Pons (tissue), 1 donor: ENCODE measurements around the gene PDE4D.
A peak's percentile ranks its signal among the peaks of the same experiment; 100 is the strongest.
"Not testable (repeated sequence)": the region's sequence is repeated elsewhere in the genome, so short reads cannot be mapped to it uniquely, and the experiment has no call there.

Source experiments
- DNase-seq: peaks from one replicate; pipeline ENCODE4 v3.0.0-alpha.2; 2016; ENCODE audit warnings: low spot score

Gene PDE4D

DNA sequence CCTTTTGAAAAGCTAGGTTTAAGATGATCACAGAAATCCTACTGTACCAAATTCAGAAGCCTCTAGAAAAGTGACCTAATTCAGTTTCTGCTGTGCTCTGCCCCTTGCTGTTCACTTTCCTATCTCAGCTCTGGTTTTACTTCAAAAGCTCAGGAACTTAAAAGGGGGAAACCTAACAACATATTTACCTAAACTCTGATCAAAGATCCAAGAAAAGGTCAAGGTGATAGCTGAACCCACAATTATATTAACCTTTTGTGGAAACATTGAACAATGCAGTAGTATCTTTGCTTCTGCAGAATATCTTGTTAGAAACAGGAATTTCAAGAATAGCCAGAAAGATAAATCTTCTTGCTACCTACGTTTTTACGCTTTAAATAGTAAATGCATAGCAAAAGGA is 568.5 kb downstream of the PDE4D start:
- no peak for DNase-seq

DNA sequence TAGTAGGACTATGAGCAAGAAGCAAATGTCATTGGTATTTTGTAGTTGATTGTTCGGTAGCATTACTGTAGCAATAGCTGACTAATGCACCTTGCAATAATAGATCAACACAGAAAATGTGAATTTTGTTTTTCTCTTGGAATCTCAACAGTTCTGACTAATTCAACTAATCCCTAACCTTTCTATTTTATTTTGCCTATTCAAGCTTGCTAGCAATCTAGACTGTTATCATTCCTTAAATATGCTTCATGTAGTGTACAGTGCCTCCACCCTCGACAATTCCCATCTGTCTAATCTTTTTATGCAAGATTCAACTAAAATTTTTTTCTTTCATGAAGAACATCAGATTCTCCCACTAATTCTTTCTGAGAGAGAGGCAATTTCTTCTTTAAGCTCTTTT is 570.6 kb downstream of the PDE4D start:
- DNase-seq = no peak

DNA sequence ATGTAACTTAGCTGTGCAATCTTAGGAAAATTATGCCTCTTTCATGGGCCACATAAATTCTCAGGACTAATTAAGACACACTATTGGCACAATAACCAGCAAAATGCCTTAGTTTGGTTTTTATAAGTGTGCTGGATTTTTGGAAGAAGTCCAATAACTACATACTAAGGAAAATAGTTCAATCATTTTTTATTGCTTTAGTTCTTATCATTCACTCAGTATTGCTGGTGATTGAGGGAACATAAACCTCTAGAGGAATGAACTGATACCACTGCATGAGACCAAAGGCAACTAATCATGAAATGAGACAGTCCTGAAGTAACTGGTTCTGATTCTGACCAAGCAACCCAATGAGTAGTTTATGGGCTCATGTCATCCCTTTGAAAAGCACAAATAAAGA is 571.5 kb downstream of the PDE4D start:
- no peak for DNase-seq

DNA sequence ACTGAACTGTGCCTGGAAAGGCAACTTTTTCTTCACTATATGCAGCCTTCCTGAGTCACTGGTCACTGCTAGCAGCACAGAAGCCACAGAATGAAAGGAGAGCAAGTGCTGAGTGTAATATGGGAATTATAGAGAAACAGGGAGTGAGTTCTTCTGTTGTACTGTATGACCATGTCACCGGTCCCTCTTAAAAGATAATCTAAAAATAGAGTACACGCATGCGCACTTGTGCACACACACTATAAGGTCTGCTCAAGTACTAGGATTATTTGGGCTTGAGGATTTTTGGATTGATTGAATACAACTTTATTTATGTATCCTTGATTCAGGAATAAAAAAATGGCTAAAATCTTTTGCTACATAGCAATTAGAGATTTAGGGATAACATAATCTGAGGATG is 571.9 kb downstream of the PDE4D start:
- DNase-seq = no peak

DNA sequence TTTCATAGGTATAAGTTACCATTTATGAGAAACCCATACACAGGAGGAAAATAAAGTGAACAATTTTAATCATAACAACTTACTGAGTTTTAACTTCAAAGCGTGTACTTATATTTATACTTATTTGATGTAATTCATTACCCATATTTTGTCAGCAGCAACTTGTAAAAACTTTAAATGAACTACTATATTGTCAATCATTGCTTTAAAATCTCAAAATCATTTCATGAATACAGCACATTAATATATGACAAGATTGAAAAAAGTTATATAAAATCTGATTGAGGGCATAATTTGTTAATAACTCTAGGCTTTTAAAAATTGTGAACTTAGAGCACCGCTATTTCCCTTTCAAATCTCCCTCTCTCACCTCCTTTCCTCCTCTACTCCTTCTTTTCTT is 573.1 kb downstream of the PDE4D start:
- DNase-seq = no peak

DNA sequence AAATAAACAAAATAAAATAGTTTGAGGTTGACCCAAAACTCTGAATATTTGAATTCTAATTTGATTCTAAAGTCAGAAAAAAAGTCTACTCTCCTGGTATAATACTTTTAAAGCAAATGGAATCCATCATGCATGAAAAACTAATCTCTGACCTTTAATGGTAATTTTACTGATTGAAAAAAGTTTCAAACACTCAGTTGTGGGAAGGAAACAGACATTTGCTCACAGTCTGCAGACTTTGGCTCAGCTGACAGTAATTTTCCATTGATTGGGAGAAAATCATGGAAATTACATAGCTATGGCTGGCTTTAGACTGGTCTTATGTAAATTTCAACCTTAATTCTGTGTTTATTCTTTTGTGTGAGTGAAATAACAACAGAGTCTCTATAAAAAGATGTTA is 574.3 kb downstream of the PDE4D start:
- no peak for DNase-seq

DNA sequence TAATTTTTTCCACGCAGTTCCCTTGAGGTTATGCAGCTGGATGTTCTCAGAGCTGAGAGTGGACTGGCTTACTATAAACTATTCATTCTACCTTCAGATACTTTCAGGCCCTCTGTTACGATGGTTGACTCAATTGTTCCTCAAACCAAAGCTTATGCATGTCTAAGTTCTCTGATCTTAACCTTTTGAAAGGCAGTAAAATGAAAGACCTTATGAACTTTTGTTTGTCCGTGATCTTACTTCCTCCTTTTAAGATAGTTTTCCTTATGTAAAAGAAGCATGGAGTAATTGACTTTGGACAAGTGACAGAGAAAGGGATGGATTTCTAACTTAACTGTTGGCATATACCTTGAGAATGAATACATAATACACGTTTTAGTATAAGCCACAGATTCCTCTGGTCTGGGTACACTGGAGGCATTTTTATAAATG is 575.7 kb downstream of the PDE4D start:
- no peak for DNase-seq

DNA sequence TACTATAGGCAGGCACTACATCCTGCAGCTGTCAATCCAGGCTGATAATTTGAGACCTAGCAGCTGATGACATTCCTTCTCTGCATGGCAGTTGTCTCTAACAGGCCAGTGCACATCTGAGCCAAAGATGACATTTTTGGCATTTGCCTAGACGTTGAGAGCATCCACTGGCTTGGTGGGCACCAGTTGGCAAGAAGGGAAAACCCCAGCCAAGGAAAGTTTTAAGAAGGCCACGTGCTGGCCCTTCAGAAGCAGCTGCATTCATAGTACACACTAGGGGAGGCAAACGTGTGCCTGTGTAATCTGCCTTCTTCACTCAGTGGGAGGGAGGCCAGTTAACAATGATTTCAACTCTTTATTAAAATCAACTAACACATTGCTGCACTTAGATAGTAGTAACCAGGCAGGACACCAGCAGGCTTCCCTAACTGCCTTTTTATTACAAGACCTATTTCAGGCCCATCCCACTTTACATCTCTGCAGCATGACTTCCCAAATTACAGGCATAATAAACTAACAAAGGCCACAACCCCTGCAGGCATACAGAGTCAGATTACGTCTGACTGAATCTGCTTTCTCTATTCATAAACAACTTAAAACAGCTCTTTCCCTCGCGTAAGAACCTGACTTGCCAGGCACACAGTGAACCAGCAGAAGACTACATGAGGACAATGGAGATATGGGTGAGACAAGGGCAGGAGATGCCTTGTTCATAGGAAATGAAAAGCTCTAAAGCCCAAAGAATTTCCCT is 576.3 kb downstream of the PDE4D start:
- DNase-seq = no peak

DNA sequence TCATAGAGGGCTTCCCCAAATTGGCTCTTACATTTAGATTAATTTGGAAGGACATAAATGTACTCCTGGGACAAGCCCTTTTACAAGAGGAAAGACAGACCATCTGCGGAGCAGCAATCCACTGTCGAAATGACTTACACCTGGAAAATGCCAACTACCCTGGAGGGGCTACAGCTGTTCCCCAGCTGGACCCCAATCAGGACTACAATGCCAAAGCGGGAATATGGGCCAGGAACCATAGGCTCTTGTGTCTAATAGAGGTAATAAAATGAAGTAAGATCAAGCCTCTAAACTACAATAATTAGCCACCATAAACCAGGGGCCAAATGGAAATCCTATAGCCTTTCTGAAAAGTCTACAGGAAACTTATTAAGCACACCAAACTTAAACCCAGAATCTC is 581.3 kb downstream of the PDE4D start:
- DNase-seq = no peak

DNA sequence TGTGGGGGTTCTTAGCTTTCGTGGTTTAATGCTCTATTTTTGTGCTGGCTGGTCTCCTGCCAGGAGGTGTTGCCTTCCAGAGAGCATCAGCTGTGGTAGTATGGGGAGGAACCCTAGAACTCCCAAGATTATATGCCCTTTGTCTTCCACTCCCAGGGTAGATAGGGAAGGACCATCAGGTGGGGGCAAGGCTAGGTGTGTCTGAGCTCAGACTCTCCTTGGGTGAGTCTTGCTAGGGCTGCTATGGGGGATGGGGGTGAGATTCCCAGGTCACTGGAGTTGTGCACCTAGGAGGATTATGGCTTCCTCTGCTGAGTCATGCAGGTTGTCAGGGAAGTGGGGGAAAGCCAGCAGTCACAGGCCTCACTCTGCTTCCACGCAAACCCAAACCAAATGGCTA is 584.8 kb downstream of the PDE4D start:
- DNase-seq = not testable (repeated sequence)

DNA sequence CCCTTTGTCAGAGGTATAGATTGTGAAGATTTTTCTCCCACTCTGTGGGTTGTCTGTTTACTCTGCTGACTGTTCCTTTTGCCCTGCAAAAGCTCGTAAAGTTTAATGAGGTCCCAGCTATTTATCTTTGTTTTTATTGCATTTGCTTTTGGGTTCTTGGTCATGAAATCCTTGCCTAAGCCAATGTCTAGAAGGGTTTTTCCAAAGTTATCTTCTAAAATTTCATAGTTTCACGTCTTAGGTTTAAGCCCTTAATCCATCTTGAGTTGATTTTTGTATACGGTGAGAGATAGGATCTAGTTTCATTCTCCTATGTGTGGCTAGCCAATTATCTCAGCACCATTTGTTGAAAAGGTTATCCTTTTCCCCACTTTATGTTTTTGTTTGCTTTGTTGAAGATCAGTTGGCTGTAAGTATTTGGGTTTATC is 590.2 kb downstream of the PDE4D start:
- not testable (repeated sequence) for DNase-seq

DNA sequence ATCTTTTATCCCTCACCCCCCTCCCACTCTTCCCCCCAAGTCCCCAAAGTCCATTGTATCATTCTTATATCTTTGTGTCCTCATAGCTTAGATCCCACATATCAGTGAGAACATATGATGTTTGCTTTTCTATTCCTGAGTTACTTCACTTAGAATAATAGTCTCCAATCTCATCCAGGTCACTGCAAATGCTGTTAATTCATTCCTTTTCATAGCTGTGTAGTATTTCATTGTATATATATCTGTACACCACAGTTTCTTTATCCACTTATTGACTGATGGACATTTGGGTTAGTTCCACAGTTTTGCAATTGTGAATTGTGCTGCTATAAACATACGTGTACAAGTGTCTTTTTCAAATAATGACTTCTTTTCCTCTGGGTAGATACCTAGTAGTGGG is 591.0 kb downstream of the PDE4D start:
- not testable (repeated sequence) for DNase-seq

DNA sequence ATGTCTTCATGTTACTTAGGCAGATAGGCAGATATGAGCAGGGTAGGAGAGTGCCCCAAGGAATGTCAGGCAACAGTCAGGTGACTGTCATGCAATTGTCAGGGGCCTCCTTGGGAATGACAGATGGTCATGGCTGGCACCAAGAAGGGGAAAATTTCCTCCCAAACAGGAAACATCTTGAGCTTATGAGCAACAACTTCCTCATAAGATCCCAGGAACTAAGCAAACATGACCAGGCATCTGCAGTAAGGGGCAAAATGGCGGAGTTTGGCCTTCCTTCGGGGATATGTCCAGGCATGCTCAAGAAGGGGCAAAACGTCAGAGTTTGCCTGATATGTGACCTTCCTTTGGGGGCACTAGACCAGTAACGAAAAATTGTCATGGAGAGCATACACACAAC is 591.8 kb downstream of the PDE4D start:
- no peak for DNase-seq

DNA sequence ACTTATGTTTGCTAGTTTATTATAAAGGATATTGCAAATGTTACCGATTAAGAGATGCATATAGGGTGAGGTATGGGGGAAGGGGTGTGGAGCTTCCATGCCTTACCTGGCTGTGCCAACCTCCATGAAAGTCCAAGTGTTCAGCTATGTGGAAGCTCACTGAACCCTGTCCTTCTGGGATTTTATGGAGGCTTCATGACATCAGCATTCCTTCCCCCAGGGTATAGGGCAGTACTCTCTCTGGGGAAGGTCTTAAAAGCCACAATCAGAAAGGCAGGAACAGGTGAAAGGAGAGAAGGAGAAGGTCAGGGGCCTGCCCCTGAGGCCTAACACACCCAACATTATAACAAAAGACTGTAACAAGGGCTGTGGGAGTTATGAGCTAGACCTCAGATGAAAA is 592.6 kb downstream of the PDE4D start:
- no peak for DNase-seq

DNA sequence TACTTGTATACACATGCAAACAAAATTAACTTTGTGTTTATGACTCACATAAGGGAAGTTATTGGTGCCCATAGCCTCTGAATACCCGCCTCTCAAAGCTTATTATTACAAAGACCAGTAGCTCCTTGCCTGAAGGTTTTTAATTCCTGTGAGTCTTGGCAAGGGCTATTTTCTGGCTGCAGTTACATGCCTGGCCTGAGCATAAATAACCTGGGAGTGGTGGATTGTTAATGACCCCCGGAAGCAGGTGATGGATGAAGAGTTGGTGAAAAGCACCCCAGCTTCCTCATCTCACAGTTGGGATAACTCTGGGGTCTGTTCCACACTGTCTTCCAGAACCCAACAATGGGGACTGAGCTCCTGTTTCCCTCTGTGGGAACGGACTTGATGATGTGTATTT is 594.5 kb downstream of the PDE4D start:
- no peak for DNase-seq

DNA sequence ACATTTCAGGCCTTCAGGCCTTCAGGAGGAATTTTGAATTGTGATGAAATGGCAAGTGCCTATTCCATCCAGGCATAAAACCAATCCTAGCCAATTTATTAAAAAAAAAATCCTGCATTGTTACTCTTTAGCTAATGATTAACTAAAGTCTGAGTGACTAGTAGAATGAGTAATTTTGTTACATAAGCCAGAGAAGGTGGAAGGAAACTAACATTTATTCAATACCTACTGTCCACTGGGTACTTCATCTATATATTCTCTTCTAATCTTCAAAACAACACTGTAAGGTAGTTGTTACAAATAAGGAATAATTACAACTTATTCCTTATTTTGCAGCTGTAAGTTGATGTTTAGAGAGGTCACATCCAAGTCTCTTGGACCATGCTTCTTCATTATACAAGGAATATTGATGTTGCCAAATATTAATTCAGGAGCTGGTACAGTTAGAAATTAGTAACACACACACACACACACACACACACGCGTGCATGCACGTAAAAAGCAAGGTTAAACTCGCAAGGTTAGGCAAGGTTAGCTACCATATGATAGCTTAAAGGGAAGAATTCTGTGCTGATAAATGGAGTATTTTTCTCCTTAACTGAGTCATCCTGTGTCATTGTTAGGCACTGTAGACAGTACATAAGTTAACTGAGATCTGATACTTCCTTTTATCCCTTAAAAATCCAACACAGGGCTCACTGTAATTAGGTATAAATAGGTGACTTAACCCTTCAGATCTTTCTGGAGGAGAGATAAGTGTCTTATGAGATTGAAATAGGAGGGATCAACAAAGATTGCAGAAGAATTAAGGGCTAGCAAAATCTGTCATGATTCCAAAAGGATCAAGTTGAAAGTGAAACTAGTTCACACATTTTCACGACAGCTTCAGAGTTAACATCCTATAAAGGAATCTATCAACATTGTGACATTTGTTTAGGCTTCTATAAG is 596.9 kb downstream of the PDE4D start:
- peak; percentile 63 for DNase-seq

DNA sequence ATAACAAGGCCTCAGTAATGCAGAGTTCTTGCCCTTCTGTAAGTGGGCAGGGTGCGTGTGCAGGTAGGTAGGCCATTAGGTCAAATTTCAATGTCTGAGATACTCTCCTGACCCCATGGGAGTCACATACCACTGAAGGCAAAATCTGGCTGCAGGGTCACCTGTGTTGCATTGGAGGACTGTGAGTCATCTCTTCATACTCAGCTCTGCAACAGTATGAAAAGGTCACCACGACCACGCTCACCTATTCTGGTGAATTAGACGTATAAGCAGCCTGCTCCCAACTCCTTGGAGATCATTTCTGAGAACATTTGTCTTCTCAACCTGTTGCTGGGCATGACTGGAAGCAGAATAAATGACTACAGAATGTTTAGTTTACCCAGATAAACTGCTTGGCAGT is 599.8 kb downstream of the PDE4D start:
- DNase-seq = no peak

DNA sequence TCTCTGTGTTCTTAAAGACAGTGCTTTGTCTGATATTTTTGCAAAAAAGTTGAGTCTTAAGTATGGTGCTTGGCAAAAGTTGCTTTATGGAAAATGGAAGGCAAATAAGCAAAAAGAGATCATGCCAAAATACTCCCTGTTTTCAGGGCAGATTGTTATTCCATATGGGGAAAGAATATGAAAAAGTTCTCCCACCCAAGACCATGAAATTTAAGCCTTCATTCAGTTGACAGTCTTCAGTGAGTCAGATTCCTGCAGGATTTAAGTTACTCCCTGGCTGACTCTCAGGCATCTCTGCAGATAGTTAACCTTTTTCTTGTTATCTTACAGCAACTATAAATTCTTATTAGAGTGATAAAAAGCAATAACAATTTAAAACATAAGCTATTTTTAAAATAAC is 601.6 kb downstream of the PDE4D start:
- DNase-seq = no peak

DNA sequence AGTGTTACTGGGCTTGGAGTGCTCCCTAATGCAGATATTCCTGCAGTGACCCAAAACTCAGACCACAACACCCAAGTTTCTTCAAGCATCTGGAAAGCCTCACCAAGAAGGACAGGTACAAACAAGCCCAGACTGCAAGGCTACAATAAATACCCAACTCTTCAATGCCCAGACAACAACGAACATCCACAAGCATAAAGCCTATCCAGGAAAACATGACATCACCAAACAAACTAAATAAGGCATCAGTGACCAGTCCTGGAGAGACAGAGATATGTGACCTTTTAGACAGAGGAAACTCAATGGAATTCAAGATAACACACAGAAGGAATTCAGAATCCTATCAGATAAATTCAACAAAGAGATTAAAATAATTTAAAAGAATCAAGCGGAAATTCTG is 605.6 kb downstream of the PDE4D start:
- no peak for DNase-seq

DNA sequence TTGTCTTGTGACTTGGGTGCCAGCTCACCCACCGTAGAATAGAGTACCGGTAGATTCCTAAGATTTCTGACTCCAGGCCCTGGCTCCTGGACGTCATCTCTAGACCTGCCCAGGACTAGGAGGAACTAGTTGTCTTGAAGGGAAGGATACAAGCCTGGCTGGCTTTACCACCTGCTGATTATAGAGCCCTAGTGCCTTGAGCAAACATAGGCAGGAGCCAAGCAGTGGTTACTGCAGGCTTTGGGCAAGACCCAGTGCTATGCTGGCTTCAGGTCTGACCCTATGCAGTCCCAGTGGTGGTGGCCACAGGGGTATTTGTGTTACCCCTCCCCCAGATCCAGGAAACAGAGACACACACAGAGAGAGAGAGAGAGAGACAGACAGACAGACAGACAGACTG is 606.2 kb downstream of the PDE4D start:
- no peak for DNase-seq

DNA sequence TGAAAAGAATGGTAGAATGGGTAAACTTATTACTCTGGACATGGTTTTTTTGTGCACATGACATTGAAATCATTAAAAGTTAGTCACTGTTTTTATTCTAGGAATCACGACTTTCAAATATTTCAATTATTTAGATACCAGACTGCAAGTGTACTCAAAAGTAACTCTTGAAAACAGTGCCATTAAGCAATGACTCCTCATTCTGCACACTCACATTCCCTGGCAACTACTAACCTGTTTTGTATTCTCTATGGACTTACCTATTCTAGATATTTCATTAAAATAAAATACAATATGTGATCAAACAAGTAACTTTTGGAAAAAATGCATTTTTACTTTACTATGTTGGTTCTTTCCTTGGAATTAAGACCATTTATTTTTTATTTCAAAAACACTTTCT is 607.0 kb downstream of the PDE4D start:
- no peak for DNase-seq

DNA sequence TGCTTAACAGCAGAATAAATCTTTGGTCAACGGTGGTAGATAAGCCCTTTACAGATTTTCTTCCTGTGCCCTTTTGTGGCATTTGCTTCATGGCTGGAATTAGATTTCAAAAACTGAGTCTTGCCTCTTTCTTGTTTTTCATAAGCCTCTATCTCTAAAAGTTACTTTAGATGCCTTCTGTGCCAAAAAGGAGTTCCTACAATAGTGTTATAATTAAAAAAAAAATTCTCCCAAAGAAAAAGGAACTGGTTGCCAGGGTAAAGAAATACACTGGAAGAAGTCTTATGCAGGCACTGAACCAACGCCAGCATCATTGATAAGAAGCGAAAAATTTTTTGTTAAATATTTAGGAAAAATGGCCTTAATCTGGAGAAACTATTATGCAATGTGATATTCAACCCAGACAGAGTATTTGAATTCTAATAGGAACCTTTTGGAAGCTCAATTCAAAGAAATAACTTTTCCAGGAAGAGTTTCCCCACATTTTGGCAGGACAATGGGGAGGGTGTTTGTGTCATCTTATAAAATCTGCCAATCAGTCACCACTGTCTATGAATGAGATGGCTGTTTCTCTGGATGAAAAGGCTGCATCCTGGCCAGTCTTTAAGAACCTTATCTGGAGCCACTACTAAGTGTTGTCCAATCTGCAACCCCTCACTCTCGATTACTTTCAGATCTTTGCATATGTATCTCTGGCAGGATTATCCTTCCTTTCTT is 608.1 kb downstream of the PDE4D start:
- DNase-seq = peak; percentile 38

DNA sequence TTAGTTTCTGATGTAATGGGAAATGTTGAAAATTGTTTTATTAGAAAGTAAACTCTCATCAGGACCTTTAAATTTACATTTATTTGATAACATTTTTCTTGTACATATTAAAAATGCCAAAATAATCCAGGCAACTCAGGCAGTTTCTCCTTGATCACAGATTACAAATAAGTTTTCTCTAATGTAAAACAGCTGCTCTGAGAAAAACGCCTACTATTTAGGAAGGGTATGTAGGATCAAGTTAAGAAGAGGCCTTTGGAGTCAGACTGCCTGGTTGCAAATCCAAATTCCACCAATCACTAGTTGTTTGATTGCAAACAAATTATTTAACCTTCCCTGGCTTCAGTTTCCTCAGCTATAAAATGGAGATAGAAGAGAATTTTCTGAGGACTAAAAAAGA is 610.8 kb downstream of the PDE4D start:
- no peak for DNase-seq
